HL-60 (cell line): ENCODE measurements around the gene DUSP22.

Experiments
- DNase-seq, 2 experiments: peaks; one replicate each; pipeline ENCODE4 v3.0.0-alpha.2; 2010 to 2020; ENCODE audit warnings: low read depth in 1 of 2, low spot score in 1 of 2
- H3K27ac ChIP-seq: fragments of 250-450 bp; sonication (Bioruptor Pico); replicated peaks from 2 replicates; pipeline ENCODE4 v1.5.1; 2020; ENCODE audit warnings: mild to moderate bottlenecking, moderate library complexity
- H3K27me3 ChIP-seq: fragments of 250-450 bp; sonication (Bioruptor Pico); 2 replicates; pipeline ENCODE4 v1.5.1; 2021; ENCODE audit warnings: mild to moderate bottlenecking, moderate library complexity; ENCODE audit not compliant: insufficient read depth, poor library complexity, severe bottlenecking
- H3K4me3 ChIP-seq: replicated peaks from 2 replicates; pipeline ENCODE4 v1.5.1; 2011; ENCODE audit warnings: mild to moderate bottlenecking, control low read depth, low read length; ENCODE audit not compliant: insufficient read depth
- GABPA ChIP-seq: IDR thresholded peaks from 2 replicates; pipeline ENCODE4 v1.6.1; 2012; ENCODE audit warnings: low read depth
- POLR2AphosphoS5 ChIP-seq: IDR thresholded peaks from 2 replicates; pipeline ENCODE4 v1.6.1; 2012; ENCODE audit warnings: low read depth
- SPI1 ChIP-seq: IDR thresholded peaks from 2 replicates; pipeline ENCODE4 v1.6.1; 2012; ENCODE audit warnings: low read depth, mild to moderate bottlenecking, borderline replicate concordance
- TF ChIP-seq, protein P1 (sequence below): IDR thresholded peaks from one replicate; pipeline ENCODE4 v1.5.1; 2011; ENCODE audit warnings: low read length, control low read depth, inconsistent platforms; ENCODE audit not compliant: insufficient read depth
- TF ChIP-seq, protein P2 (sequence below): IDR thresholded peaks from 2 replicates; pipeline ENCODE4 v1.6.1; 2012; ENCODE audit warnings: low read depth; ENCODE audit not compliant: insufficient replicate concordance

Gene DUSP22

DNA sequence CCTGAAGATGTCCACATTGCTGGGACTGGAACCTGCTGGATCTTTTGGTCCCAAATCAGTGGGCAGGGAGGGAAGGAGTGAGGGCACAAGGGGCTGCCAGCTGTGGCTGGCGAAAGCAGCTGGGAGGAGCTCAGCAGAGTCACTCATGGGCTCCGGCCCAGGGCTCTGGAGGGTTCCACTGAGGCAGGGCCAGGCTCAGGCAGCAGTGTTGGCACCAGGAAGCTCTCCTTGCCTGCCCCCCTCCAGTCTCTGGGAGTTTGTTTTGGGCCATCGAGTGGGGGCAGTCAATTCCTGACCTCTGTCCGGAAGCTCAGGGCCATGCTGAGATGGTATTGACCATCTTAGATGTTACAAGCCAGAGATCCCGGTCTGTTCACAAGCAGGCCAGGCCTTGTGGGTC, 60.2 kb downstream of the DUSP22 start:
- Histone ChIP-seq H3K27ac (no peak overlapping the region), H3K27me3 (no peaks in the 10 kb centered on the region), H3K4me3 (no peak overlapping the region)
- no peak for DNase-seq
- TF ChIP-seq SPI1 (no peak), GABPA (no peak), POLR2AphosphoS5 (no peak)
- TF ChIP-seq, protein P1, sequence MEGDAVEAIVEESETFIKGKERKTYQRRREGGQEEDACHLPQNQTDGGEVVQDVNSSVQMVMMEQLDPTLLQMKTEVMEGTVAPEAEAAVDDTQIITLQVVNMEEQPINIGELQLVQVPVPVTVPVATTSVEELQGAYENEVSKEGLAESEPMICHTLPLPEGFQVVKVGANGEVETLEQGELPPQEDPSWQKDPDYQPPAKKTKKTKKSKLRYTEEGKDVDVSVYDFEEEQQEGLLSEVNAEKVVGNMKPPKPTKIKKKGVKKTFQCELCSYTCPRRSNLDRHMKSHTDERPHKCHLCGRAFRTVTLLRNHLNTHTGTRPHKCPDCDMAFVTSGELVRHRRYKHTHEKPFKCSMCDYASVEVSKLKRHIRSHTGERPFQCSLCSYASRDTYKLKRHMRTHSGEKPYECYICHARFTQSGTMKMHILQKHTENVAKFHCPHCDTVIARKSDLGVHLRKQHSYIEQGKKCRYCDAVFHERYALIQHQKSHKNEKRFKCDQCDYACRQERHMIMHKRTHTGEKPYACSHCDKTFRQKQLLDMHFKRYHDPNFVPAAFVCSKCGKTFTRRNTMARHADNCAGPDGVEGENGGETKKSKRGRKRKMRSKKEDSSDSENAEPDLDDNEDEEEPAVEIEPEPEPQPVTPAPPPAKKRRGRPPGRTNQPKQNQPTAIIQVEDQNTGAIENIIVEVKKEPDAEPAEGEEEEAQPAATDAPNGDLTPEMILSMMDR = no peak
- TF ChIP-seq, protein P2, sequence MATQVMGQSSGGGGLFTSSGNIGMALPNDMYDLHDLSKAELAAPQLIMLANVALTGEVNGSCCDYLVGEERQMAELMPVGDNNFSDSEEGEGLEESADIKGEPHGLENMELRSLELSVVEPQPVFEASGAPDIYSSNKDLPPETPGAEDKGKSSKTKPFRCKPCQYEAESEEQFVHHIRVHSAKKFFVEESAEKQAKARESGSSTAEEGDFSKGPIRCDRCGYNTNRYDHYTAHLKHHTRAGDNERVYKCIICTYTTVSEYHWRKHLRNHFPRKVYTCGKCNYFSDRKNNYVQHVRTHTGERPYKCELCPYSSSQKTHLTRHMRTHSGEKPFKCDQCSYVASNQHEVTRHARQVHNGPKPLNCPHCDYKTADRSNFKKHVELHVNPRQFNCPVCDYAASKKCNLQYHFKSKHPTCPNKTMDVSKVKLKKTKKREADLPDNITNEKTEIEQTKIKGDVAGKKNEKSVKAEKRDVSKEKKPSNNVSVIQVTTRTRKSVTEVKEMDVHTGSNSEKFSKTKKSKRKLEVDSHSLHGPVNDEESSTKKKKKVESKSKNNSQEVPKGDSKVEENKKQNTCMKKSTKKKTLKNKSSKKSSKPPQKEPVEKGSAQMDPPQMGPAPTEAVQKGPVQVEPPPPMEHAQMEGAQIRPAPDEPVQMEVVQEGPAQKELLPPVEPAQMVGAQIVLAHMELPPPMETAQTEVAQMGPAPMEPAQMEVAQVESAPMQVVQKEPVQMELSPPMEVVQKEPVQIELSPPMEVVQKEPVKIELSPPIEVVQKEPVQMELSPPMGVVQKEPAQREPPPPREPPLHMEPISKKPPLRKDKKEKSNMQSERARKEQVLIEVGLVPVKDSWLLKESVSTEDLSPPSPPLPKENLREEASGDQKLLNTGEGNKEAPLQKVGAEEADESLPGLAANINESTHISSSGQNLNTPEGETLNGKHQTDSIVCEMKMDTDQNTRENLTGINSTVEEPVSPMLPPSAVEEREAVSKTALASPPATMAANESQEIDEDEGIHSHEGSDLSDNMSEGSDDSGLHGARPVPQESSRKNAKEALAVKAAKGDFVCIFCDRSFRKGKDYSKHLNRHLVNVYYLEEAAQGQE = no peak

DNA sequence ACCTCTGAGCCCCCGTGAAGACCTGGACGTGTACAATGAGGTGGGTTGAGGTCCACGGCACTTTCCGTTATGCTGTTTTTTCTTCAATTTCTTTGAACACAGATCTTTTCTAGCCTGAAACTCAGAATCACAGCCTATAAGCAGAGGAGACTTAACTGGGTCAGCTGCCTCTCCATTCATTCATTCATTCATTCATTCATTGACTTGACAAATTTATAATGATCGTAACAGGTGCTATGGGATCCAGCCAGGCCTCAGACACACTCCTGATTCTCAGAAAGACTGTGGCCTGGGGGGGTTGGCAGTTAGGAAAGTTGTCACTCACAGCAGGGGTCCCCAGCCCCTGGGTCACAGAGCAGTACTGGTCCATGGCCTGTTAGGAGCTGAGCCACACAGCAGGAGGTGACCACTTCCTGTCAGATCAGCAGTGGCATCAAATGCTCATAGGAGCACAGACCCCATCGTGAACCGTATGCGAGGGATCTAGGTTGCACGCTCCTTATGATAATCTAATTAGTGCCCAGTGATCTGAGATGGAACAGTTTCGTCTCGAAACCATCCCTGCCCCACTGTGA, 60.7 kb downstream of the DUSP22 start:
- DNase-seq = no peak

DNA sequence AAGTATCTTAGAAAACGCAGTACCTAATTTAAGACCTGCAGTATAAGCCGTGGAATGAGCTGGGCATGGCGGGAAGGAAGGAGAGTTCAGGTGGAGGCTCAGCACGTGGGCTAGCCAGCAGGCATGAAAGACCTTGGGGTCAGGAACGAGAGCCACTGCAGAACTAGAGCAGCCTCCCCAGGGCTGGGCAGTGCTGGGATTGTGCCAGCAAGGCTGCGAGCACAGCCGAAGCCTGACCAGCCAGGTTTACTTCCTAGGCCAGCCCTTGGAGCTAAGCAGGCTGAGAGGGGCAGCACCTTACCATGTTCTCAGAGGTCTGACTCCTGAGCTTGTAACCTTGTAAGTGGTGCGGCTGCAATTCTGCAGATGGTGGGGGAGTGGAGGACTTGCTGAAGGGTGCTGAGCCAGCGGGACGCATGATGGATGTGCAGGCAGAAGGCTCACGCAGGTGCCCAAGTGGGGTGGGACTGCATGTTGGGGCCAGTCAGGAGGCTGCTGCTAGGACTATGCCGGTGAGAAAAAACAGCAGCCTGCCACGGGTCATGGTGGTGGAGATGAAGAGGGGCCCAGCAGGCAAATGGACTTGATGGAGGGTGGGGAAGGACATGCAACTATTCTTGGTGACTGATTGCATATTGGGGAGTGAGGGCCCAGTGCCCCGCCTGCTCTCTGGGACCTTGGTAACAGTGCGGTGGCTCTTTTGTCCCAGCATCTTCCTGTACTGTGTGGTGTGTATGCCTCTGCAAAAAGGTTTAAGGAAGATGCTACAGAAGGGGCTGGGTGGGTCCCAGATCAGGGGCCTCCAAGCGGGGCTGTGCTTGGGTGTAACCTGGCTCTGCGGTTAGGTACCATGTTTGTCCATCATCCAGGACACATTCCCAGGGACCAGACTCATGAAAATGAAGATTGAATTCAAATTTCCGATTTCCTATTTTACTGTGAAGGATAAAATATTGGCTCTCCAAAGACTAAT, 61.6 kb downstream of the DUSP22 start:
- Histone ChIP-seq H3K27me3 (no peaks in the 10 kb centered on the region), H3K27ac (no peak overlapping the region), H3K4me3 (no peak overlapping the region)
- DNase-seq = no peak
- TF ChIP-seq, protein P1 = no peak
- TF ChIP-seq SPI1 = no peak
- TF ChIP-seq, protein P2 = no peak
- TF ChIP-seq POLR2AphosphoS5 = no peak
- TF ChIP-seq GABPA = no peak

More for the DNA sequence above, 60.7 kb downstream of the DUSP22 start:
- Histone ChIP-seq H3K27ac (no peak overlapping the region), H3K27me3 (no peaks in the 10 kb centered on the region), H3K4me3 (no peak overlapping the region)
- TF ChIP-seq POLR2AphosphoS5 (no peak), GABPA (no peak), SPI1 (no peak)
- TF ChIP-seq, protein P2 = no peak
- TF ChIP-seq, protein P1 = no peak
